ENCODE results near the gene SPRYD3.
A peak's percentile ranks its signal among the peaks of the same experiment; 100 is the strongest.
"Not testable (repeated sequence)": the region's sequence is repeated elsewhere in the genome, so short reads cannot be mapped to it uniquely, and the experiment has no call there.

The SPRYD3 gene

GRCh38 chr12:53051058-53051880, 27.9 kb downstream of the SPRYD3 start:
- peak; percentile 57 for DNase-seq (ENCODE audit: low spot score)

GRCh38 chr12:53050426-53051057, 28.6 kb downstream of the SPRYD3 start:
- DNase-seq (ENCODE audit: low spot score), result peak; percentile 49

- DNase-seq (ENCODE audit: low spot score), result peak; percentile 79
Observed at GRCh38 chr12:53049571-53050318, 29.4 kb downstream of the SPRYD3 start, which contains the start of gene TNS2. TNS2 (plus strand) TSS chr12:53050065; CDS start chr12:53050186, 121 bp downstream.

DNA sequence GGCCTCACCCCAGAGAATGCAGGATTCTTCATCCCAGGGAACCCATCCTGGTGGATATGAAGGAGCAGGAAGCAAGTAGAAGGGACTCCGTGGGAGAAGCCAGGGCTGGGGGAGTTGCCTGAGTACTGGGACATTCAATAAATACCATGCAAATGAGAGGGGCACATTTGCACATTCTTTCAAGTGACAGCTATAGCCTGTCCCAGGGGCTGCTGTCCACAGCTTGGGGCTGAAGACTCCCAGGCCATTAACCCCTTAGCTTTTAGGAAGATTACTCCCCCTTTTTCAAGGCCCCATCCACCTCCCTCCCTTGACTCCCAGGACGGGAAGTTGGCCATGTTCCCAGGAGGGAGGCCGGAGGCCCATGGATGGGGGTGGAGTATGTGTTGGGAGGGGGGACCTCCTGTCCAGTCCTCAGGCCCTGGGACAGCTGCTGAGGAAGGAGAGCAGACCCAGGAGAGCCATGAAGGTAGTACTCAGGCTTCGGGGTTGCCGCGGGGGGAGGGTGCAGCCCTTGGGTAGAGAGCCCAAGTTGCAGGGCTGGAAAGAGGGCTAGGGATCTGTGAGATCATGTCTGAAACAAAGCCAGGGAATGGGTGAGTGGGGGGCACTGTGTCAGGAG, 30.3 kb downstream of the SPRYD3 start:
- peak; percentile 71 for DNase-seq (ENCODE audit: low spot score)

DNA sequence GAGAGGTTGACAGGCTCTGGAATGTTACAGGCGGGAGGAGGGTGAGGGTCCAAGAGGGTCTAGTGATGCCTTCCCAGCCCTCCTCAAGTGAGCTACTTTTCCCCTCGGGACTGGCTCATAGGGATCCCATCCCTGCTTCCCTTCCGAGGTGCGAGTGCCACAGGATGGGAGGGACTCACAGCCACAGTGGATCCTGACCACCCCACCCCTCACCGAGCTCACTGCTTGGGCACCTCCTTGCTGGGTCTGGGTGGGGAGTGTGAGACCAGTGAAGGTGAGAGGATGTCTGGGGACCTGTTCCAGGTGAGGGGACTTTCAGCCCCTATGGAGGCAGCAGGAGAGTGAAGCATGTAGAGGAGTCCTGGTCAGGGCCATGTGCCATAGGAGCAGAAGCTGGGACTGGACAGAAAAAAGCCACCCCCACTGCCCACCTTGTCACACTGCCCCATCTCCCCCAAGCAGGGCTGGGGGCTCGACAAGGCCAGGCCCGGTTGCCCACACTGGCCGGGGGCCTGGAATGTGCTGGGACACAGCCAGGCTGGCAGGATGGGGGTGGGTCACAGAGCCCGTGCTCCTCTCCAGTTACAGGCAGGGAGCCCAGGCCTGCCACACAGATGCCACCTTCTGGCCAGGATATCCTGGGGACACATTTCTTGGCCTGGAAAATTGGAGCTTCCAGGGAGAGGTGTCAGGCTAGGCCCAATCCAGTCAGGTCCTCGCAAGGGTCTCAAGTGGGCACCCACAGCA, 31.0 kb downstream of the SPRYD3 start:
- DNase-seq (ENCODE audit: low spot score), result no peak

- DNase-seq (ENCODE audit: low spot score), result peak; percentile 92
Observed at GRCh38 chr12:53047221-53048032, 31.8 kb downstream of the SPRYD3 start.

- peak; percentile 86 for DNase-seq (ENCODE audit: low spot score)
Observed at GRCh38 chr12:53046655-53047220, 32.5 kb downstream of the SPRYD3 start.

- no peak for DNase-seq (ENCODE audit: low spot score)
Observed at GRCh38 chr12:53045696-53046045, 33.5 kb downstream of the SPRYD3 start.

GRCh38 chr12:53044896-53045695, 34.1 kb downstream of the SPRYD3 start:
- no peak for DNase-seq (ENCODE audit: low spot score)

- DNase-seq (ENCODE audit: low spot score), result peak; percentile 56
Observed at GRCh38 chr12:53044052-53044581, 35.1 kb downstream of the SPRYD3 start.

DNA sequence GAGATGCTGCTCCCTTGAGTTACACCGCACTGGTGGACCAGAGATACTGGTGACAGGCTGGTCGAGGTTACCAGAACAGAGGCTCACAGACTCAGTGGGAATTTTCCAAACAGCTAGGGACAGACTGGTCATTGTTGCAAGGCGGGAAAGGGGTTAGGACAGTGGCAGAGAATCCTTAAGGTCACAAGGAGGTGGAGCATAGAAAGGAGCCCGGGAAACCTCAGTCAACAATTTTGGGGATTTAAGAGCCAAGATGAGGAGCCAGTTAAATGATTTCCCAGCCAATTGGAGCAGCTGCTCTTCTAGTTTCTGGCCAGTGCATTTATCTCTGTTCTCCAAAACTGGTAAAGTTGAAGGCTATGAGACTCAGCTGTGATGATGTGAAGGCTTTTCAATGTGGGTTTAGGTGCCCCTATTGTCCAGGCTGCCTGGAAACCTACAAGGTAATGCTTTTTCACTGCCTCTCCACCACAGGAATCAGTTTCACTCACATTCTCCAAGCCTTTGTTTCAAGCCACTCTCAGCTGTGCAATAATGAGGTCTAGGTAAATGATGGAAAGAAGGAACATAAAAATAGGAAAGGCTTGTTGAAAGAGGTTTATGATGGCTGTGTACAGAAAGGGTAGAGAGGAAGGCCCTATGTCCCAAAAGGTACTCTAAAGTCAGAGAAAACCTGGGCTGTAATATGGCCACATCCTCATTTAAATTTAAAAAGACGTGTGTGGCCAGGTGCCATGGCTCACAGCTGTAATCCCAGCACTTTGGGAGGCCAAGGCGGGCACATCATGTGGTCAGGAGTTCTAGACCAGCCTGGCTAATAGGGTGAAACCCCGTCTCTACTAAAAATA, 36.4 kb downstream of the SPRYD3 start:
- DNase-seq (ENCODE audit: low spot score), result peak; percentile 50

- no peak for DNase-seq (ENCODE audit: low spot score)
Observed at GRCh38 chr12:53039851-53040250, 39.3 kb downstream of the SPRYD3 start.

DNA sequence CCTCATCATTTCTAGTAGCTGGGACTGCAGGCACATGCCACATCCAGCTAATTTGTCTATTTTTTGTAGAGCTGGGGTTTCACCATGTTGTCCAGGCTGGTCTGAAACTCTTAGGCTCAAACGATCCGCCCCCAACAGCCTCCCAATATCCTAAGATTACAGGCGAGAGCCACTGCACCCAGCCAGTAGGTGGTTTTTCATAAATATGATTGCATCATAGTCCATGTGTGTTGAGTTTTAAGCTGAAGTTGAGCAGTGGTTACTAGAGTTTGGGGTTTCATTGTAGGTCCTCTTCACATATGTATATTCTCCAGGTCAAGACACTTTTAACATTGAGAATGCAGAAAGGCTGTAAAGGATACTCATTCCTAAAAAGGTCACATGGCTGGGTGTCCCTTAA, 42.4 kb downstream of the SPRYD3 start:
- no peak for DNase-seq (ENCODE audit: low spot score)

- DNase-seq (ENCODE audit: low spot score), result no peak
Observed at GRCh38 chr12:53034459-53034858, 44.7 kb downstream of the SPRYD3 start.

GRCh38 chr12:53033832-53034231, 45.4 kb downstream of the SPRYD3 start:
- not testable (repeated sequence) for DNase-seq (ENCODE audit: low spot score)

GRCh38 chr12:53031616-53032015, 47.6 kb downstream of the SPRYD3 start:
- DNase-seq (ENCODE audit: low spot score), result no peak

- DNase-seq (ENCODE audit: low spot score), result not testable (repeated sequence)
Observed at GRCh38 chr12:53027014-53027413, 52.2 kb downstream of the SPRYD3 start.

DNA sequence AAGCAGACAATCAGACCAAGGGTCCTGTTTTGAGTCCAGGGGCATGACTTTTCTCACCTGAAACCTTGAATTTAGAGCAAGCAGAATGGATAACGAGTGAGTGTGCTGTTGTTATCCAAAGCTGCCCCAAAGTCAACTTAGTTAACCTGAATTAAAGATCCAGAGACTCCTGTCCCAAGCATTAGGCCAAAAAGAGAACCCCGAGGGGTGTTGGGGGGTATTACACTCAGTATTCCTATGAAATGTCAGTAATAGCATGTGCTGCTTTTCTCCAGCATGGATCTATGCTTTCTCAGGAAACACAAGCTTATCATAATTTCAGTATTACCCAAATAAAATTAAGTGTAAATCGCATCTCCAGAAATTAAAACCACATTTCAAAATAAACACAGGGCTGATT, 53.9 kb downstream of the SPRYD3 start:
- DNase-seq (ENCODE audit: low spot score), result no peak
